ENCODE data around the gene TMEM256. TPM values are rescaled to one million over a fixed set of nuclear protein-coding genes. Genes with fewer than 3 reads are reported as not detected.
A peak's percentile ranks its signal among the peaks of the same experiment; 100 is the strongest.

TMEM256 gene
- total RNA-seq, 2 experiments from 2014 or later, result 52.9 to 55.6 TPM

GRCh38 chr17:7361906-7362305 is 42.0 kb downstream of the TMEM256 start:
- Mint-ChIP-seq H3K27me3 (peaks cover 5% of the 10 kb centered on the region), H3K36me3 (no peaks in the 10 kb centered on the region), H3K4me3 (no peak overlapping the region), H3K4me1 (peaks cover 5% of the 10 kb centered on the region), H3K27ac (no peak overlapping the region), H3K9me3 (no peaks in the 10 kb centered on the region)
- DNase-seq, result no peak
- no peak for ATAC-seq (ENCODE audit: low read depth)
- POLR2A ChIA-PET, result interaction anchor here (0.6 to 1.0 kb wide), 2 partner anchors 41 to 73 kb away, joined by 5 to 6 read pairs; partner anchors contain the start of gene TMEM102

GRCh38 chr17:7357381-7357780 is 46.5 kb downstream of the TMEM256 start:
- POLR2A ChIA-PET, result interaction anchor here (0.9 kb wide), 1 partner anchor 148 kb away, joined by 3 read pairs; no protein-coding TSS in a partner anchor
- H3K27ac Mint-ChIP-seq, result no peak overlapping the region
- no peak overlapping the region for H3K4me3 Mint-ChIP-seq
- no peaks in the 10 kb centered on the region for H3K9me3 Mint-ChIP-seq
- peaks cover 5% of the 10 kb centered on the region for H3K27me3 Mint-ChIP-seq
- peaks cover 3% of the 10 kb centered on the region for H3K36me3 Mint-ChIP-seq
- DNase-seq (no peak), ATAC-seq (ENCODE audit: low read depth) (no peak)
- H3K4me1 Mint-ChIP-seq, result peaks cover 23% of the 10 kb centered on the region

GRCh38 chr17:7356756-7357155 is 47.1 kb downstream of the TMEM256 start:
- Mint-ChIP-seq H3K9me3 (no peaks in the 10 kb centered on the region), H3K27me3 (peaks cover 2% of the 10 kb centered on the region), H3K27ac (no peak overlapping the region), H3K4me1 (peaks cover 20% of the 10 kb centered on the region), H3K4me3 (no peak overlapping the region), H3K36me3 (peaks cover 4% of the 10 kb centered on the region)
- ATAC-seq (ENCODE audit: low read depth) (no peak), DNase-seq (no peak)
- POLR2A ChIA-PET, result interaction anchor here (0.9 to 2.2 kb wide), 6 partner anchors 47 to 149 kb away, joined by 3 to 12 read pairs (median 3); partner anchors contain the start of gene TMEM256

DNA sequence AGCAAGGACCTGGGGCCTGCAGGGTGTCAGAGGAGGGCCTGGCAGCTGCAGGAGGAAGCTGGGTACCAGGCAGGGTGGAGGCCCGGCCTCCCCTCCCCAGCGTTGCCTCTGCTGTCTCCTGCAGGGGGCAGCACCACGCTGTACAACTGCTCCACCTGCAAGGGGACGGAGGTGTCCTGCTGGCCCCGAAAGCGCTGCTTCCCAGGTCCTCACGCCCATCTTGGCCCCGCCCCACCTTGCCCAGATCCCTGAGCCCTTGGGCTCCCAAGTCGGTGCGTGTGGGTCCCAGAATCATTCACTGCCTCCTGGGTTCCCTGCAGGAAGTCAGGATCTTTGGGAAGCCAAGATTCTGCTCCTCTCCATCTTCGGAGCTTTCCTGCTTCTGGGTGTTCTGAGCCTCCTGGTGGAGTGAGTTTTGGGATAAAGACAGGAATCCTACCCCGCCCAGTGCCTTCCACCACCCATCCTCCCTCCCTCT is 47.8 kb downstream of the TMEM256 start:
- DNase-seq (peak; percentile 90), ATAC-seq (ENCODE audit: low read depth) (peak; percentile 74)
- POLR2A ChIA-PET, result interaction anchor here (0.5 to 2.2 kb wide), 9 partner anchors 19 to 324 kb away, joined by 3 to 12 read pairs (median 3); partner anchors contain the start of genes ACAP1 and TMEM256
- H3K4me1 Mint-ChIP-seq, result peaks cover 21% of the 10 kb centered on the region
- no peaks in the 10 kb centered on the region for H3K9me3 Mint-ChIP-seq
- H3K27ac Mint-ChIP-seq, result no peak overlapping the region
- no peaks in the 10 kb centered on the region for H3K27me3 Mint-ChIP-seq
- no peak overlapping the region for H3K4me3 Mint-ChIP-seq
- H3K36me3 Mint-ChIP-seq, result peaks cover 7% of the 10 kb centered on the region

DNA sequence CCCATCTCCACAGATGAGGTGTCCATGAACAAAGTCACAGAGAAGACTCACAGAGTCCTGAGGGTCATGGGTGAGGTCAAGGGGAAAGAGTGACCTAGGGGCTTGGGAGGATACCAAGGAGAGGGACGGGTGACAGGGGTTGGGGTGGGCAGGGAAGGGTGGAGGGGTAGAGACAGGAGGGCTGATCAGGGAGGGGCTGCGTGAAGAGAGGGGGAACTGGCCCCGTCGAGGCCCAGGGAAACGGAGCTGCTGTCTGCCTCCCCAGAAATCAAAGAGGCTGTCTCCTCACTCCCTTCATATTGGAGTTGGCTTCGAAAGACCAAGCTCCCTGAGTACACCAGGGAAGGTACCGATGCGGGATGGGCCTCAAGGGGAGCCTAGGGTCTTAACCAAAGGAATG is 48.3 kb downstream of the TMEM256 start:
- no peak overlapping the region for H3K4me3 Mint-ChIP-seq
- H3K4me1 Mint-ChIP-seq, result peaks cover 22% of the 10 kb centered on the region
- H3K27me3 Mint-ChIP-seq, result no peaks in the 10 kb centered on the region
- peaks cover 7% of the 10 kb centered on the region for H3K36me3 Mint-ChIP-seq
- H3K9me3 Mint-ChIP-seq, result no peaks in the 10 kb centered on the region
- H3K27ac Mint-ChIP-seq, result peak overlapping the region; percentile 12
- DNase-seq (no peak), ATAC-seq (ENCODE audit: low read depth) (no peak)
- POLR2A ChIA-PET, result interaction anchor here (0.7 to 2.2 kb wide), 8 partner anchors 18 to 147 kb away, joined by 3 to 12 read pairs (median 4); partner anchors contain the start of genes ACAP1 and TMEM256

DNA sequence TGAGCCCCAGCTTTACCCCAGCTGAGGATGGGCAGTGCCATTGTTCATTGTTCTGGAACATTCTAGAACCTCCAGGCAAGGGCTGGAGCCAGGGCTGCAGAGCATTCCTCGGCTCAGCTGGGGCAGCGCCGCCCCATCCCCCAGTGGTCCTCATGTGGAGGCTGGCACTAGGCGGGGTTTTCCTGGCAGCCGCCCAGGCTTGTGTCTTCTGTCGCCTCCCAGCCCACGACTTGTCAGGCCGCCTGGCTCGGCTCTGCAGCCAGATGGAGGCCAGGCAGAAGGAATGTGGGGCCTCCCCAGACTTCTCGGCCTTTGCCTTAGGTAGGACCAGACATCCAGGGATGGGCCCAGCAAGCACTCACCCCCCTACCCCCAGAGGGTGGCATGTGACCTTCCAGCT is 48.8 kb downstream of the TMEM256 start, which contains the start of gene TMEM95:
Gene TMEM95, plus strand, starts transcription at position 104 of the 400 bp plus-strand sequence. Its CDS starts 49 bp downstream, at position 153.
- Mint-ChIP-seq H3K36me3 (peaks cover 10% of the 10 kb centered on the region), H3K4me1 (peaks cover 22% of the 10 kb centered on the region), H3K4me3 (no peak within 1 kb of the TSS), H3K9me3 (no peaks in the 10 kb centered on the region), H3K27me3 (no peaks in the 10 kb centered on the region), H3K27ac (peak within 1 kb of the TSS; percentile 74)
- ATAC-seq (ENCODE audit: low read depth) (no peak), DNase-seq (peak; percentile 36)
- POLR2A ChIA-PET, result interaction anchor here (2.0 to 2.2 kb wide), 2 partner anchors 18 to 81 kb away, joined by 10 to 12 read pairs; partner anchors contain the start of gene ACAP1

DNA sequence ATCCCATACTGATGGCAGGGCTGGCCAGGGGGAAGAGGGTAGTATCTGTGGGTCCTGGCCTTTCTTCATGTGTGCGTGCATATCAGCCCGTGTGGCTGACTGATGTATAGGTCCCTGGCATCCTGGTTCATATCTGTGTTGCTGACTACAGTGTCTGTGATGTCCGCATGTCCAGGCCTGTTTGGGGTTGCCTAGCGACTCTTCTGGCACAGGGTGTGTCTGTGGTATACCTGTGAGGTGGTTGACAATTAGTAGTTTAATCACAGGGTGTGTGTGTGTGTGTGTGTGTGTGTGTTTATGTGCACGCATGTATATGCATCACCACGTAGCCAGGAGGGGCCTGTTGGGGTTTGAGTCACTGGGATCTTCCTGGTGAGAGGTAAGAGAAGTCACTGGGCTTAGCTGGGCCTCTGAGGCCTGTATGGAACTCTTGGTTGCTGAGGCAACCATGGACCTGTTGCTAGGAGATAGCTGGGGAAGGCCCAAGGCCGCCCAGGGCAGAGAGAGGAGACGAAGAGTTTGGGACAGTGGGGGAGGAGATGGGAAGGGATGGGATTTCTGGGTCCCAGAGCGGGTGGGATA is 49.5 kb downstream of the TMEM256 start:
- Mint-ChIP-seq H3K36me3 (peaks cover 10% of the 10 kb centered on the region), H3K27me3 (no peaks in the 10 kb centered on the region), H3K9me3 (no peaks in the 10 kb centered on the region), H3K4me3 (no peak overlapping the region), H3K4me1 (peaks cover 27% of the 10 kb centered on the region), H3K27ac (peak overlapping the region; percentile 74)
- no peak for DNase-seq
- ATAC-seq (ENCODE audit: low read depth), result no peak
- POLR2A ChIA-PET, result interaction anchor here (0.5 to 2.0 kb wide), 9 partner anchors 17 to 599 kb away, joined by 3 to 10 read pairs (median 3); partner anchors contain the start of genes ACAP1, NEURL4, POLR2A and TMEM256

Other genes starting within 250 kb of the TMEM256 start
- 1 to 10 TPM; 1.1 to 1.5 TPM for gene ASGR1, start 224.7 kb downstream of the TMEM256 start, total RNA-seq
- gene DLG4, start 184.3 kb downstream of the TMEM256 start, total RNA-seq, result 10 to 100 TPM; 21.2 to 22.4 TPM
- gene ACADVL, start 184.2 kb downstream of the TMEM256 start, total RNA-seq, result 100 to 1,000 TPM; 417 to 434 TPM
- gene DVL2, start 169.6 kb downstream of the TMEM256 start, total RNA-seq, result 10 to 100 TPM; 62.1 to 67.3 TPM
- 10 to 100 TPM; 49.9 to 50.4 TPM for gene PHF23, start 164.6 kb downstream of the TMEM256 start, total RNA-seq
- gene GABARAP, start 161.6 kb downstream of the TMEM256 start, total RNA-seq, result 100 to 1,000 TPM; 244 to 251 TPM
- 100 to 1,000 TPM; 157 to 160 TPM for gene CTDNEP1, start 152.4 kb downstream of the TMEM256 start, total RNA-seq
- gene ELP5, start 151.9 kb downstream of the TMEM256 start, total RNA-seq, result 10 to 100 TPM; 49.5 to 52.0 TPM
- gene CLDN7, start 141.6 kb downstream of the TMEM256 start, total RNA-seq, result 1 to 10 TPM; 1.7 to 2.6 TPM
- gene SLC2A4, start 122.4 kb downstream of the TMEM256 start, total RNA-seq, result not detected
- 1 to 10 TPM in 1 of 2 experiments, under 1 TPM in 1; 0.37 to 1.2 TPM for gene YBX2, start 109.5 kb downstream of the TMEM256 start, total RNA-seq
- gene EIF5A, start 96.5 kb downstream of the TMEM256 start, total RNA-seq, result 100 to 1,000 TPM; 420 to 451 TPM
- gene GPS2, start 88.7 kb downstream of the TMEM256 start, total RNA-seq, result 10 to 100 TPM; 97.1 to 98.5 TPM
- gene NEURL4, start 74.8 kb downstream of the TMEM256 start, total RNA-seq, result 10 to 100 TPM; 53.4 to 58.6 TPM
- gene ACAP1, start 67.6 kb downstream of the TMEM256 start, total RNA-seq, result 100 to 1,000 TPM; 710 to 756 TPM
- 1 to 10 TPM; 8.1 to 8.7 TPM for gene KCTD11, start 51.9 kb downstream of the TMEM256 start, total RNA-seq
- not detected for gene TMEM95, start 48.9 kb downstream of the TMEM256 start, total RNA-seq
- 1 to 10 TPM; 5.2 to 6.5 TPM for gene TNK1, start 23.0 kb downstream of the TMEM256 start, total RNA-seq
- gene PLSCR3, start 9.6 kb downstream of the TMEM256 start, total RNA-seq, result 10 to 100 TPM; 79.3 to 82.1 TPM
- gene NLGN2, start 3.7 kb upstream of the TMEM256 start, total RNA-seq, result 1 to 10 TPM; 8.0 to 8.7 TPM
- not detected for gene SPEM1, start 16.2 kb upstream of the TMEM256 start, total RNA-seq
- gene SPEM2, start 21.5 kb upstream of the TMEM256 start, total RNA-seq, result not detected
- not detected for gene SPEM3, start 24.8 kb upstream of the TMEM256 start, total RNA-seq
- 10 to 100 TPM; 15.7 to 17.7 TPM for gene TMEM102, start 31.3 kb upstream of the TMEM256 start, total RNA-seq
- gene FGF11, start 35.4 kb upstream of the TMEM256 start, total RNA-seq, result 10 to 100 TPM; 25.4 to 28.5 TPM
- gene CHRNB1, start 41.0 kb upstream of the TMEM256 start, total RNA-seq, result 10 to 100 TPM; 15.2 to 15.7 TPM
- 10 to 100 TPM; 56.0 to 58.6 TPM for gene ZBTB4, start 75.5 kb upstream of the TMEM256 start, total RNA-seq
- gene SLC35G6, start 77.3 kb upstream of the TMEM256 start, total RNA-seq, result not detected
- 100 to 1,000 TPM; 192 to 214 TPM for gene POLR2A, start 80.3 kb upstream of the TMEM256 start, total RNA-seq
- gene TNFSF12, start 145.0 kb upstream of the TMEM256 start, total RNA-seq, result 10 to 100 TPM; 93.0 to 95.7 TPM
- gene TNFSF13, start 154.7 kb upstream of the TMEM256 start, total RNA-seq, result 1 to 10 TPM; 8.2 to 8.4 TPM
- 10 to 100 TPM; 43.7 to 50.2 TPM for gene SENP3, start 157.8 kb upstream of the TMEM256 start, total RNA-seq
- gene CD68, start 175.5 kb upstream of the TMEM256 start, total RNA-seq, result 10 to 100 TPM; 32.5 to 33.9 TPM
- 10 to 100 TPM; 50.2 TPM for gene MPDU1, start 179.8 kb upstream of the TMEM256 start, total RNA-seq
- gene SOX15, start 186.0 kb upstream of the TMEM256 start, total RNA-seq, result under 1 TPM; 0.30 to 0.57 TPM
- gene FXR2, start 210.8 kb upstream of the TMEM256 start, total RNA-seq, result 10 to 100 TPM; 37.7 to 38.2 TPM
- gene SAT2, start 223.7 kb upstream of the TMEM256 start, total RNA-seq, result 10 to 100 TPM; 40.0 to 41.2 TPM
- not detected for gene SHBG, start 226.0 kb upstream of the TMEM256 start, total RNA-seq
- under 1 TPM; 0.14 to 0.42 TPM for gene ATP1B2, start 246.8 kb upstream of the TMEM256 start, total RNA-seq

Measured in activated naive CD8-positive, alpha-beta T cell treated with anti-CD3 and anti-CD28 coated beads, Interleukin-2, amount 10 ng/mL, durations not matched to agents 7 days and 5 days (primary cell).